Endothelial cell (in vitro differentiated cells): ENCODE measurements around the gene IFT172. TPM values are rescaled to one million over a fixed set of nuclear protein-coding genes. Genes with fewer than 3 reads are reported as not detected.

Experiments used
- DNase-seq: peaks from one replicate; pipeline ENCODE4 v3.0.0; 2021; ENCODE audit warnings: low spot score
- H3K27ac Mint-ChIP-seq: one replicate; pipeline ENCODE4 v1.8.0; 2021; ENCODE audit warnings: mixed read lengths, inconsistent platforms; ENCODE audit not compliant: unreplicated experiment
- H3K27me3 Mint-ChIP-seq: one replicate; pipeline ENCODE4 v1.8.0; 2021; ENCODE audit warnings: mild to moderate bottlenecking, moderate library complexity, mixed read lengths, inconsistent platforms; ENCODE audit not compliant: unreplicated experiment
- H3K36me3 Mint-ChIP-seq: one replicate; pipeline ENCODE4 v1.8.0; 2021; ENCODE audit warnings: mild to moderate bottlenecking, low read depth, mixed read lengths, inconsistent platforms; ENCODE audit not compliant: unreplicated experiment
- H3K4me1 Mint-ChIP-seq: one replicate; pipeline ENCODE4 v1.8.0; 2021; ENCODE audit warnings: mild to moderate bottlenecking, mixed read lengths, inconsistent platforms; ENCODE audit not compliant: unreplicated experiment
- H3K4me3 Mint-ChIP-seq: one replicate; pipeline ENCODE4 v1.8.0; 2021; ENCODE audit warnings: mild to moderate bottlenecking, mixed read lengths, inconsistent platforms; ENCODE audit not compliant: unreplicated experiment
- H3K9me3 Mint-ChIP-seq: one replicate; pipeline ENCODE4 v1.8.0; 2021; ENCODE audit warnings: mixed read lengths, inconsistent platforms; ENCODE audit not compliant: unreplicated experiment
- total RNA-seq: library from RNA; stranded (reverse); fragmentation: NEBNext Ultra II Directional; extraction: Animal tissue kit (Norgen Biotek cat#: 25700); gene quantifications from one replicate; pipeline ENCODE4 v1.2.1, GENCODE V29; 2021; ENCODE audit not compliant: unreplicated experiment
- TF ChIP-seq, protein P1 (sequence below): fragments of 200-600 bp; sonication (generic); IDR thresholded peaks from one replicate; pipeline ENCODE4 v1.5.0; 2021; ENCODE audit warnings: antibody characterized with exemption; ENCODE audit not compliant: unreplicated experiment

IFT172 gene
- total RNA-seq, 1 donor from 2014 or later = 32.2 TPM

GRCh38 chr2:27498975-27499374 is 9.4 kb upstream of the IFT172 start:
- H3K4me1 Mint-ChIP-seq = peaks cover 3% of the 10 kb centered on the region
- no peaks in the 10 kb centered on the region for H3K36me3 Mint-ChIP-seq
- TF ChIP-seq, protein P1, sequence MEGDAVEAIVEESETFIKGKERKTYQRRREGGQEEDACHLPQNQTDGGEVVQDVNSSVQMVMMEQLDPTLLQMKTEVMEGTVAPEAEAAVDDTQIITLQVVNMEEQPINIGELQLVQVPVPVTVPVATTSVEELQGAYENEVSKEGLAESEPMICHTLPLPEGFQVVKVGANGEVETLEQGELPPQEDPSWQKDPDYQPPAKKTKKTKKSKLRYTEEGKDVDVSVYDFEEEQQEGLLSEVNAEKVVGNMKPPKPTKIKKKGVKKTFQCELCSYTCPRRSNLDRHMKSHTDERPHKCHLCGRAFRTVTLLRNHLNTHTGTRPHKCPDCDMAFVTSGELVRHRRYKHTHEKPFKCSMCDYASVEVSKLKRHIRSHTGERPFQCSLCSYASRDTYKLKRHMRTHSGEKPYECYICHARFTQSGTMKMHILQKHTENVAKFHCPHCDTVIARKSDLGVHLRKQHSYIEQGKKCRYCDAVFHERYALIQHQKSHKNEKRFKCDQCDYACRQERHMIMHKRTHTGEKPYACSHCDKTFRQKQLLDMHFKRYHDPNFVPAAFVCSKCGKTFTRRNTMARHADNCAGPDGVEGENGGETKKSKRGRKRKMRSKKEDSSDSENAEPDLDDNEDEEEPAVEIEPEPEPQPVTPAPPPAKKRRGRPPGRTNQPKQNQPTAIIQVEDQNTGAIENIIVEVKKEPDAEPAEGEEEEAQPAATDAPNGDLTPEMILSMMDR = no peak
- no peak overlapping the region for H3K4me3 Mint-ChIP-seq
- H3K27me3 Mint-ChIP-seq = peaks cover 9% of the 10 kb centered on the region
- H3K27ac Mint-ChIP-seq = no peak overlapping the region
- no peaks in the 10 kb centered on the region for H3K9me3 Mint-ChIP-seq
- DNase-seq = no peak

- no peak for DNase-seq
- TF ChIP-seq, protein P1 = no peak
- peaks cover 3% of the 10 kb centered on the region for H3K36me3 Mint-ChIP-seq
- H3K27me3 Mint-ChIP-seq = peaks cover 13% of the 10 kb centered on the region
- no peak overlapping the region for H3K27ac Mint-ChIP-seq
- H3K9me3 Mint-ChIP-seq = no peaks in the 10 kb centered on the region
- peak overlapping the region; percentile 5 for H3K4me3 Mint-ChIP-seq
- H3K4me1 Mint-ChIP-seq = peaks cover 8% of the 10 kb centered on the region
Observed at GRCh38 chr2:27497288-27497627, 7.7 kb upstream of the IFT172 start.

- TF ChIP-seq, protein P1 = no peak
- H3K4me1 Mint-ChIP-seq = peaks cover 8% of the 10 kb centered on the region
- peaks cover 13% of the 10 kb centered on the region for H3K27me3 Mint-ChIP-seq
- DNase-seq = no peak
- H3K4me3 Mint-ChIP-seq = peak within 1 kb of the TSS; percentile 88
- H3K36me3 Mint-ChIP-seq = peaks cover 3% of the 10 kb centered on the region
- no peaks in the 10 kb centered on the region for H3K9me3 Mint-ChIP-seq
- H3K27ac Mint-ChIP-seq = no peak within 1 kb of the TSS
Observed at GRCh38 chr2:27496357-27497287, 7.1 kb upstream of the IFT172 start, which contains the start of gene GCKR. TSS of gene GCKR (plus strand) at chr2:27496839. CDS start at chr2:27496905, 66 bp downstream.

DNA sequence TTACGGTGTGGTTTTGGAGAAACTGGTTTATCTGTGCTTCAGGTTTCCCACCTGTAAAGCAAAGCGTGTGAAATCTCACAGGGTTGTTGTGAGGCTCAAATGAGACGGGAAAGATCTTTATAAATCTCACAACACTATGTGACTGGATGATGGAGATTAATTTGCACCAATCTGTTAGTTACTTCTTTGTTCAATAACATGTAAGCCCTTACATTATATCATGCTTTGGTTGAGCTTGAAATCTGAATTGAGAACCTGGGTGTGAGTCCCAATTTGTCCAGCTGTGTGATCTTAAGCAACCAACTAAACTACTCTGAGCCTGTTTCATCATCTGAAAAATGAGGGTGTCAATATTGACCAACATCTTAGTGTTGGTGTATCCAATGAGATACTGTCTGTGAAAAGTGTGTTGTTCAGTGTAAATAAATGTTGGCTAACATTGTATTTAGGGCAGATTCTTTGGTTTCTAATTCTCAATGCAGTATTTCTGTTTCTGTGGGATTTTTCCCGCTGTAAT is 6.4 kb upstream of the IFT172 start:
- peaks cover 3% of the 10 kb centered on the region for H3K36me3 Mint-ChIP-seq
- H3K27ac Mint-ChIP-seq = no peak overlapping the region
- no peaks in the 10 kb centered on the region for H3K9me3 Mint-ChIP-seq
- H3K4me3 Mint-ChIP-seq = peak overlapping the region; percentile 88
- H3K4me1 Mint-ChIP-seq = peaks cover 8% of the 10 kb centered on the region
- TF ChIP-seq, protein P1 = no peak
- DNase-seq = no peak
- H3K27me3 Mint-ChIP-seq = peaks cover 15% of the 10 kb centered on the region

DNA sequence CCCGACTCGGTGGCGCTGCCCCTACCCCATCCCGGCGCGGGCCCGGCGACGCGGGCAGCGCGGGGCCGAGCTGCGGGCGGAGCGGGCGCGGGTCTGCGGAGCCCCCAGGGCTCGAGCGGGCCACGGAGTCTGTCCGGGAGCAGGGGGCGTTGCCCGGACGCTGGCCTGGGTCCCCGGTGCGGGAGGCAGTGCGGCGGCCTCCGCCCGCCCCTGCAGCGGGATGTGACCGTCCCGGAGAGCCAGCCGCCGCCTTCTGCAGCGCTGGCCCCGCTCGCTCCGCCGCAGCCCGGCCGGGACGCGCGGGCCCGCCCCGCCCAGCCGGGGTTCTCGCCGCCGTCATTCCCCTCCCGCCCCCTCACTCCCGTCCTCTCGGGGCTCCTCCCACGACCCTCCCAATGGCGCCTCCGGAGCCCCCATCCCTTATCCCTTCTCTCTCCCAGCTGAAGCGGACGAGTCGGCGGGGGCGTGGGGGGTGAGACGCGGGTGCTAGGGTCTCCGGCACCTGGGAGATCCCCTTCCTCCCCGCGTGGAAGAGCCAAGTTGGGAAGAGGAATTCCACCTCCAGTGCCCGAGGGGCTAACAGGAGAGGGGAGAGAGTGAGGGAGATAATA is 5.5 kb upstream of the IFT172 start, which contains the start of gene FNDC4:
TSS of gene FNDC4 (minus strand) at position 257 of the 611 bp plus-strand sequence. CDS start 521 bp downstream, outside the sequence.
- Mint-ChIP-seq H3K27ac (no peak within 1 kb of the TSS), H3K4me1 (peaks cover 11% of the 10 kb centered on the region), H3K36me3 (peaks cover 3% of the 10 kb centered on the region), H3K4me3 (peak within 1 kb of the TSS; percentile 88), H3K9me3 (no peaks in the 10 kb centered on the region), H3K27me3 (peaks cover 17% of the 10 kb centered on the region)
- TF ChIP-seq, protein P1 = no peak
- peak; percentile 35 for DNase-seq
